Measurements from ENCODE around the gene SAMD7. TPM values are rescaled to one million over a fixed set of nuclear protein-coding genes. Genes with fewer than 3 reads are reported as not detected.

Gene SAMD7
- total and polyA plus RNA-seq, 8 donors, result 0.06 to 0.08 TPM; not detected in 6

DNA sequence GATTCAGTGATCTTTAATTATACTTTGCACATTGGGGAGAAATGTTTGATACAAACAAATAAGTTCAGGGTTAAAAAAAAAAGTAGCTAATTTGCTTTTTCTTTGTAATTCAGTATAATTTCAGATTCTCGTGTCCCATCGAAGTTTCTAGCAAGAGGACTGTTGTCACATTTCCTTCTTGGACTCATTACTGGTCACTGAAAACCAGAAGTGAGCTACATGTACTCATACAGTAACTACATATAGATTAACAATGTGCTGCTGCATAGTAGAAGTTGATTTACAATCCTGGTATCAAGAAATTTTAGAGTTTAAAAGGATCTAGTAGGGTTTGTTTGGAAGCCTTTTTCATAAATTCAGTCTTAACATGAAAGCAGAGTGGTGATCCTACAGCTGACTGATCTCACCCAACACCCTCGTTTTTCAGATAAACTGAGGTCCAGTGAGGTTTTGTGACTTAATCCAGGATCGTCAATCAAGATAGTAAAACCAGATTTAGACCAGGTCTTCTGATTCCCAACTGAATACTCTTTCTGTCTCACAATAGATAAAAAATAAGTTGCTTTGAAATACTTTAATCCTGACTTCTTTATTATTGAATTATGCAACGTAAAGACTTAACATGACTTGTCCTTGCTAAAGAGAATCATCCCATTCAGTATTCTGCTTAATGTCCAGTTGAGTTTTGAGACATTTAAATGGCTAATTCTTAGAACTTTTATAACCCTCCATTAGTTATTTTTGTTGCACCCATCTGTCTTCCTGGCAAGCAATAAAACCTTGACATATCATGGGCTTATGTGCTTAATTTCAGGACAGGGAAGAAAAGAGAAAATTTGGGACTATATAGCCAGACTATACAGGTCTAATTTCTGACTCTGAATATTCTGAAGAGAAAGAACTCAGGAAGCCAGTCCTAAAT is 58.1 kb downstream of the SAMD7 start:
- intact Hi-C loops (cut with DNase I), result no loop called here

DNA sequence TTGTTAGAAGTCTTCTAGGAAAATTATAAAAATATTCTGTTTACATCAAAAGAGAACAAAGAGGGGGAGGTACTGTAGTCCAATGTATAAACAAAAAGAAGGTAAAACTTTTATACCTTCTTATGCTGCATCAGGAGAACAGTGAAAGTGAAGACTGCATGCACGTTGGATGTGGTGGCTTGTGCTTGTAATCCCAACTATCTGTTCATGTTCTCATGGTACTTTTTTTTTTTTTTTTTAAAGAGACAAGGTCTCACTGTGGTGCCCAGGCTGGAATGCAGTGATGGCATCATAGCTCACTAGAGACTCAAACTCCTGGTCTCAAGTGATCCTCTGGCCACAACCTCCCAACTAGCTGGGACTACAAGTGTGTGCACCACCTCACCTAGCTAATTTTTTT is 59.5 kb downstream of the SAMD7 start:
- DNase-seq (no peak), ATAC-seq (no peak)
- peaks cover 11 to 58% of the 10 kb centered on the region in 2 donors for H3K4me1 ChIP-seq
- H3K27me3 ChIP-seq, result no peaks in the 10 kb centered on the region
- intact Hi-C loops (cut with DNase I), result no loop called here
- TF ChIP-seq, protein P1, sequence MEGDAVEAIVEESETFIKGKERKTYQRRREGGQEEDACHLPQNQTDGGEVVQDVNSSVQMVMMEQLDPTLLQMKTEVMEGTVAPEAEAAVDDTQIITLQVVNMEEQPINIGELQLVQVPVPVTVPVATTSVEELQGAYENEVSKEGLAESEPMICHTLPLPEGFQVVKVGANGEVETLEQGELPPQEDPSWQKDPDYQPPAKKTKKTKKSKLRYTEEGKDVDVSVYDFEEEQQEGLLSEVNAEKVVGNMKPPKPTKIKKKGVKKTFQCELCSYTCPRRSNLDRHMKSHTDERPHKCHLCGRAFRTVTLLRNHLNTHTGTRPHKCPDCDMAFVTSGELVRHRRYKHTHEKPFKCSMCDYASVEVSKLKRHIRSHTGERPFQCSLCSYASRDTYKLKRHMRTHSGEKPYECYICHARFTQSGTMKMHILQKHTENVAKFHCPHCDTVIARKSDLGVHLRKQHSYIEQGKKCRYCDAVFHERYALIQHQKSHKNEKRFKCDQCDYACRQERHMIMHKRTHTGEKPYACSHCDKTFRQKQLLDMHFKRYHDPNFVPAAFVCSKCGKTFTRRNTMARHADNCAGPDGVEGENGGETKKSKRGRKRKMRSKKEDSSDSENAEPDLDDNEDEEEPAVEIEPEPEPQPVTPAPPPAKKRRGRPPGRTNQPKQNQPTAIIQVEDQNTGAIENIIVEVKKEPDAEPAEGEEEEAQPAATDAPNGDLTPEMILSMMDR (IDR thresholded peaks at IDR 0.05), result no peak
- H3K9me3 ChIP-seq, result no peaks in the 10 kb centered on the region
- no peak overlapping the region for H3K4me3 ChIP-seq
- no peak overlapping the region for H3K27ac ChIP-seq
- H3K36me3 ChIP-seq, result peaks cover 0 to 9% of the 10 kb centered on the region in 2 donors

More for the DNA sequence above, 58.1 kb downstream of the SAMD7 start:
- Histone ChIP-seq H3K9me3 (no peaks in the 10 kb centered on the region), H3K4me1 (peaks cover 11 to 58% of the 10 kb centered on the region in 2 donors), H3K36me3 (no peaks in the 10 kb centered on the region), H3K4me3 (no peak overlapping the region), H3K27me3 (no peaks in the 10 kb centered on the region), H3K27ac (no peak overlapping the region)
- ATAC-seq, result no peak
- TF ChIP-seq, protein P1 (IDR thresholded peaks at IDR 0.05), result no peak
- DNase-seq, result no peak

DNA sequence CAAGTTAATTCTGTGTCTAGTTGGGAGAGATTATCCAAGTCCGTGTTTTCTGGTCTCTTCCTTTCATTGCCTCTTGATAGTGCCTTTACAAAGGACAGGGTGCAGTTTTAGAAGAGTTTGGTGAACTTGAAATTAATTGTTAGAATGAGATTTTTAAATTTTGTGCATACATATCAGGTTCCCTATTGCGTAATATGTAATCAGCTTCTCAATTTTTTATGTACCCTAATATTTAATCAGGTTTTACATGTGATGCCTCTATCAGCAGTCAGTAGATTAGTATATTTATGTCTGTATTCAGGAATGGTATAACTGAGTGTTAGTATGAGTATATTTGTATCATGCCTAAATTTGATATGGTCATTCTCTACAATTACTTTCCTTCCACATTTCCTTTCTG is 60.1 kb downstream of the SAMD7 start:
- Histone ChIP-seq H3K27ac (no peak overlapping the region), H3K27me3 (no peaks in the 10 kb centered on the region), H3K4me1 (peaks cover 11 to 61% of the 10 kb centered on the region in 2 donors), H3K36me3 (peaks cover 0 to 16% of the 10 kb centered on the region in 2 donors), H3K9me3 (no peaks in the 10 kb centered on the region), H3K4me3 (no peak overlapping the region)
- no peak for DNase-seq
- intact Hi-C loops (cut with DNase I), result no loop called here
- no peak for ATAC-seq
- TF ChIP-seq, protein P1 (IDR thresholded peaks at IDR 0.05), result no peak

DNA sequence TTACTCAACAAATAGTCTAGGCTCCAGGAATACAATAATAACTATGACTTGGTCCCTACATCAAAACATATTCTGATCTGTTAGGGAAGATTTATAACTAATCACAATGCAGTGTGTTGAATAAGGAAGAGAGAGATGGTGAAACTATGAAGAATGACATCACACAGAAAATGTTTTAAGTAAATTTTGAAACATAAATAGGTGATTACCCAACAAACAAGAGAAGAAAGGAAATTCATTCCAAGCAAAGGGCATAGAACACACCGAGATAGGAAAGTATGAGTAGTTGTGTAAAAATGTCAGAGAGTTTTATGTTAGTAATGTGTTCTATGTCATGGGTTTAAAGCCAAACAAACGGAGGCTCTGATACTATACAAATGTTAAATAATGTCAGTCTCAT is 68.7 kb downstream of the SAMD7 start:
- ATAC-seq (no peak), DNase-seq (no peak)
- Histone ChIP-seq H3K4me3 (no peak overlapping the region), H3K9me3 (no peaks in the 10 kb centered on the region), H3K27ac (peak overlapping the region in 1 of 2 donors; percentile 62), H3K27me3 (no peaks in the 10 kb centered on the region), H3K4me1 (peaks cover 0 to 23% of the 10 kb centered on the region in 2 donors), H3K36me3 (peaks cover 0 to 87% of the 10 kb centered on the region in 2 donors)
- intact Hi-C loops (cut with DNase I), result no loop called here
- TF ChIP-seq, protein P1 (IDR thresholded peaks at IDR 0.05), result no peak

DNA sequence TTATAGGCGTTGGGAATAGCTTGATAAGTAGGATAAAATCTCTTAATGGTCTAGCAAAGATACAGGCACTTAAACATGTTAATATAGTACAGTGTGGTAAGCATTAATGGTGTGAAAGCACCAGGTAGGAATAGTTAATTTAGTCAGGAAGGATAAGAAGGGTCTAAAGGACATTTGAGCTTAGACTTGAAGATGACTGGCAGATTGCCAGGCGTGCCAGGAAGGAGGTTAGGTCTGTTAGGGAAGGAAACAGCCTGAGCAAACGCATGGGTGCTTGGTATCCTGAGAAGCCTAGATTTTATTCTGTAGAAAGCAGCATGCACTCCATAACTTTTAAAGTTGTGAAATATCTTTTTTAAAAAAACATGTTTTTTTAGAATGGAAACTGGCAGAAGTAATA is 72.9 kb downstream of the SAMD7 start:
- Histone ChIP-seq H3K4me1 (peaks cover 0 to 13% of the 10 kb centered on the region in 2 donors), H3K27me3 (no peaks in the 10 kb centered on the region), H3K36me3 (peaks cover 0 to 81% of the 10 kb centered on the region in 2 donors), H3K27ac (peak overlapping the region in 1 of 2 donors; percentile 34), H3K4me3 (no peak overlapping the region), H3K9me3 (no peaks in the 10 kb centered on the region)
- intact Hi-C loops (cut with DNase I), result no loop called here
- DNase-seq (no peak), ATAC-seq (no peak)
- TF ChIP-seq, protein P1 (IDR thresholded peaks at IDR 0.05), result no peak
